Measurements from ENCODE around the gene C2orf92.
"Not testable (repeated sequence)": the region's sequence is repeated elsewhere in the genome, so short reads cannot be mapped to it uniquely, and the experiment has no call there.

DNA sequence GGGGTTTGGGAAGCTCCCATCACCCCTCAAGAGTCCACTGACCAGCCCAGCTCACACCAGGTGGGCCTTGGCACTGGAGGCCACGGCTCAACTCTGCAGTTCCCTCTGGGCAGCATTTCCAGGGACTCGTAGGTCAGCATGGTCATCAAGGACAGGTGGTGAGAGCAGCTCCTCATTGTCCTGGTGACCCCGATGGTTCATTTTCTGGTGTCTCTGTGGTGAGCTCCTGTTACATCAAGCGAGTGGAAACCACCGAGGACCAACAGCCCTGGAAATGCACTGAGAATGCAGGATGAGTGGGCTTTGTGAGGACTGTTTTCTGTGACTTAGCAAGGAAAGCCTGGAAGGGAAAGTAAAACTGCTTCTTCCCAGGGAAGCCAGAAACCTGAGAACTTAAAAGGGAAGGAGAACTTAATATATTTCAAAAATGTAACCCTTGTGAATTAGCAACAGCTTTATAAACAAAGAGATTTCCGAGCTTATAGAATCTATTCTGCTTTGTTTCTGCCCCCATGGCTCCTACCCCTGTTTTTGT lies 3.2 kb downstream of the C2orf92 start:
- TF ChIP-seq, protein P1, sequence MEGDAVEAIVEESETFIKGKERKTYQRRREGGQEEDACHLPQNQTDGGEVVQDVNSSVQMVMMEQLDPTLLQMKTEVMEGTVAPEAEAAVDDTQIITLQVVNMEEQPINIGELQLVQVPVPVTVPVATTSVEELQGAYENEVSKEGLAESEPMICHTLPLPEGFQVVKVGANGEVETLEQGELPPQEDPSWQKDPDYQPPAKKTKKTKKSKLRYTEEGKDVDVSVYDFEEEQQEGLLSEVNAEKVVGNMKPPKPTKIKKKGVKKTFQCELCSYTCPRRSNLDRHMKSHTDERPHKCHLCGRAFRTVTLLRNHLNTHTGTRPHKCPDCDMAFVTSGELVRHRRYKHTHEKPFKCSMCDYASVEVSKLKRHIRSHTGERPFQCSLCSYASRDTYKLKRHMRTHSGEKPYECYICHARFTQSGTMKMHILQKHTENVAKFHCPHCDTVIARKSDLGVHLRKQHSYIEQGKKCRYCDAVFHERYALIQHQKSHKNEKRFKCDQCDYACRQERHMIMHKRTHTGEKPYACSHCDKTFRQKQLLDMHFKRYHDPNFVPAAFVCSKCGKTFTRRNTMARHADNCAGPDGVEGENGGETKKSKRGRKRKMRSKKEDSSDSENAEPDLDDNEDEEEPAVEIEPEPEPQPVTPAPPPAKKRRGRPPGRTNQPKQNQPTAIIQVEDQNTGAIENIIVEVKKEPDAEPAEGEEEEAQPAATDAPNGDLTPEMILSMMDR (IDR thresholded peaks at IDR 0.05; ENCODE audit: borderline replicate concordance, extremely low read depth, low read length, poor library complexity, severe bottlenecking): not testable (repeated sequence)
- not testable (repeated sequence) for TF ChIP-seq EZH2 (IDR thresholded peaks at IDR 0.05; ENCODE audit: borderline replicate concordance, low read depth, low read length, severe bottlenecking)

Measured in DND-41 (cell line).